ENCODE measurements around the gene IDUA.

The IDUA gene

GRCh38 chr4:956531-957230 lies 30.2 kb upstream of the IDUA start:
- DNase-seq: no peak

GRCh38 chr4:957231-957580 lies 29.6 kb upstream of the IDUA start:
- no peak for DNase-seq

GRCh38 chr4:957581-958313 lies 29.1 kb upstream of the IDUA start:
- DNase-seq: no peak

DNA sequence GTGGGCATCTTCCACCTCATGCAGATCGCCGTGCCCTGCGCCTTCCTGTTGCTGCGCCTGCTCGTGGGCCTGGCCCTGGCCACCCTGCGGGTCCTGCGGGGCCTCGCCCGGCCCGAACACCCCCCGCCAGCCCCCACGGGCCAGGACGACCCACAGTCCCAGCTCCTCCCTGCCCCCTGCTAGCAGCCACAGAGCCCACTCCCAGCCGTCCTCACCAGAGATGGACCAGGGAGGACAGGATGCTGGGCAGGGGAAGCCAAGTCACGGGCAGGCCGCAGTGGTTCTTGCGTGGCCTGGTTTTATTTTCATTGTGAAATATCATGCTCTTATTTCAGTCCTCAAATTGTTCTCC lies 28.6 kb upstream of the IDUA start:
- no peak for DNase-seq

DNA sequence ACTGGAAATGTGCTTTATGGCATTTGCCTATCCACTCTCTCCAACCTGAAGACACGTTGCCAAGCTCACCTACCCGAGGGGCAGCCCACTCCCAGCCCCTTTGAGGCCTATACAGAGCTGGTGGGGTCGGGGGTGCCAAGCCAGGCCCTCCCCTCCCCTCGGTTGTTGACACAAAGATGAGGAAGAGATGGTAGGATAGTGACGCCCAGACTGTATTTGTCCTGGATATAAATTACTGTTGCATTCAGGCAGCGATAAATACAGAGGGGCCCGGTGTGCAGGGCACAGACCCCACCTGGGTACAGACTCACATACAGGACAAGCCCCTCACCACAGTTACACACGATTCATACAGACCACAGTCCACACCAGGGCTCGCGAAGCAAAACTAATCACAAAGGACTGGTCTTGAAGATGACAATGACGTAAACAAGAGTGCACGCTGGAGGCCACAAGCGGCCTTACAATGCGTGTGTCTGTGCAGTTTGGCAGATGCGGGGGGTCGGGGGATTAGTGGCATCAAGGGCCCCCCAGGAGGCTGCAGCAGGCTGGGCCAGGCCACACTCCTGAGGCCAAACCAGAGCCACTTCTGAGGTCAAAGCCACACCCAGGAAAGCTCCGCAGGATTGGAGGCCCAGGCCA lies 28.0 kb upstream of the IDUA start:
- no peak for DNase-seq

GRCh38 chr4:959338-960139 lies 27.3 kb upstream of the IDUA start:
- DNase-seq: no peak

GRCh38 chr4:960140-960635 lies 26.7 kb upstream of the IDUA start:
- DNase-seq: no peak

DNA sequence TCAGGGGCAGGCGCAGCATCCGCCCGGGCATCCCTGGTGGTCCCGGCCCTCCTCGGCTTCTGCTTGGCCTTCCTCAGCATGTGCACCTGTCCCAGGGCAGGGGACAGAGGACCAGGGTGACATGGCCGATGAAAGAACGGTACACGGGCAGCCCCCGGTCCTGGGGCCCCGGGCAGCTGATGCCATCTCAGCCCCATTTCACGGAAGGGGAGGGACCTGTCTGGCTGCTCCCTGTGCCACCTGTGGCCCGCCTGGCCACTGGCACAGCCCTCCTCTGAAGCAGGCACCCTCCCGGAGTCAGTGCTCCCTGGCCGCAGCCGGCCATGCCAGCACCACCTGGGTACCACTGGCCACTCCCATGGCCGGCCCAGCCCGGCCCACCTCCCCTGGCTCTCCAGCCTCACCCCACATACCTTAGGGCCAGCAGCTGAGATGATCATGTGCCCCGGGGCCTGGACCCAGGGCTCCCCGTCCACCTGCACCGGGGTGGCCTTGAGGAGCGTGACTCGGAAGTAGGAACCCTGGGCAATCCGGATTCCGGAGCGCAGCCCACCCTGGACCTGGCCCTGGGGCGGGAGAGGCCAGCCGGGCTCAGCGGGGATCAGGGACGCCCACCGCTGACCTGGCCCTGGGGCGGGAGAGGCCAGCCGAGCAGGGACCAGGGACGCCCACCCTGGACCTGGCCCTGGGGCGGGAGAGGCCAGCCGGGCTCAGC lies 26.1 kb upstream of the IDUA start:
- DNase-seq: no peak

- DNase-seq: no peak
Observed at GRCh38 chr4:961351-962230, 25.3 kb upstream of the IDUA start.

- DNase-seq: no peak
Observed at GRCh38 chr4:962231-963208, 24.3 kb upstream of the IDUA start.

DNA sequence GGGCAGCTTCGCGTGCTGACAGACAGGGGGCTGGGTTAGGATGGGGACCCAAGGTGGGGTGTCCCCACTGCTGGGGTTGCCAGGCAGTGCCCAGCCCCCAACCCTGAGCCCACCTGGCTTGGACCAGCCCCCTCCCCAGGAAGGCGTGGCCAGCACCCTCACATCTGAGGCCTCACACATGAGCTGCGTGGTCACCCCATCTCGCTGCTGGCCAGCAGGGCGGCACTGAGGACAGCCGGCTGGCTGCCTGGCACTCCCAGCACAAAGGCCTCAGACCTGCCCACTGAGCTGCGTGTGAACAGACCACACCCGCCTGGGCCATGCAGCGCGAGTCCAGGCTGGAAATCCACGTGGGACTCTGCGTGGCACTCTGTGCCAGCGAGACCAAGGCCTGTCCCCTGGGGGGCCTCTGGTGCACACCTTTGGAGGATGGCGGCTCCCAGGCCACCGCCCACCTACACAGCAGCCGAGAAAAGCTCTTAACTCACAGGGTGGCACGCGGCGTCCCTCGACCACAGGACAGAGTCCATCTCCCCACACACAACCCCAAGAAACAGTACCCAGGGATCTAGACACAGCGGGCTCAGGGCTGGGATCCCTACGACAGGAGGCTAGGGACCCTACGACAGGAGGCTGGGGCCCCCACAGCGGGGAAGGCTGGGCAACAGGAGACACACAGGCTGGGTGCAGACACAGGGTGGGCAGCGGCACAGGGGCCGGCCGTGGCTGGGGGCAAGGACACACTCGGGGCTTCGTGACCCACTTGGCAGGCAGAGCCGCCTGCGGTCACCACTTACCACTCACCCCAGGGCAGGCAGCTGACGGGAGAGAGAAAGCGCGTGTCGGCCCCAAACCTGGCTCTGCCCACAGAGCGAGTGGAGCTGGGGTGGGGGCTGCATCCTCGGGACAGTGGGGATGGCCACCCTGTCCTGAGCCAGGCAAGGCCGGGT lies 23.3 kb upstream of the IDUA start:
- no peak for DNase-seq

DNA sequence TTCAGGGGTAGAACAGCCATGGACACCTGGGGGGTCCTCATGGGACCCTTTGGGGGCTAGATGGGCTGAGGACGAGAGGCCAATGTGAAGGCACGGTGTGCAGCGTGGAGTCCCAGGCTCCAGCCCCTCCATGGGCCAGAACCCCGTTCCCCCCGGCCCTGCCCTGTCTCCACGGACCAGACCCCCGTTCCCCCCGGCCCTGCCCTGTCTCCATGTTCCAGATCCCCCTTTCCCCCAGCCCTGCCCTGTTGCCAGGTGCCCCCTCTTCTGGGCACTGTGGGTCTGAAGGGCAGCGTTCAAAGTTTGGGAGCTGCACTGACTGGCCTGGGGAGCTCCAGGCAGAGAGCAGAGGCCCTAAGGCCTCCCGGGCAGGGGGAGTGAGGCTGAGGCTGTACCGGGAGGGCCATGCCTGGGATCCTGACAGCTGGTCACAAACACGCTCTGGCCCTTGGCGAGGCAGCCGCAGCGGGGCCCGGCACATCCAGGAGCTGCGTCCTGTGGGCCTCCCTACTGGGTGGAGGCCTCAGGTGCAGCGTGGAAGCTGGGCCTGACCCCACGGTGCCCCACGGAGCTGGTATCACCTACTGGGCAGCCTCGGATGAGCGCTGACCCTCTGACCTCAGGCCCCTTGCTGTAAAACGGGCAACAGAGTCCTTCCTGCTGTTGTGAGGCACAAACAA lies 22.4 kb upstream of the IDUA start:
- no peak for DNase-seq

- no peak for DNase-seq
Observed at GRCh38 chr4:965048-965765, 21.6 kb upstream of the IDUA start.

DNA sequence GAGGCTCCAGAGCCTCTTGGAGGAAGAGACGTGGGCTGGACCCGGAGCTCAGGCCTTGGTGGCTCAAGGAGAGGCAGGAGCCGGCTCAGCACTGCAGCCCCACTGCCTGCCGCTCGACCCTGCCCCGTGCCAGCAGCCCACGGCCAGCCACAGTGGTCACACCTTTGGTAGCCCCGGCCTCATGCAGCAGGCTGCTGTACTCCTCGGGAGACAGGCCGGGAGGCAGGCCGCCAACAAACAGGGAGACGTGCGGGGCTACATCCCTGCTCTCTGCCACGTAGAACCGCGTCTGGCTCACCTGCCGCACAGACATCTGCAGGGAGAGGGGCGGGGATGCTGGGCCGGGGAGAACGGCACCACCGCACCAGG lies 21.1 kb upstream of the IDUA start:
- DNase-seq: no peak

- DNase-seq: no peak
Observed at GRCh38 chr4:966266-967112, 20.4 kb upstream of the IDUA start.

GRCh38 chr4:967113-968104 lies 19.4 kb upstream of the IDUA start:
- peak; percentile 7 for DNase-seq
